Measurements from ENCODE around the gene CGB2. TPM values are rescaled to one million over a fixed set of nuclear protein-coding genes. Genes with fewer than 3 reads are reported as not detected.
"Not testable (repeated sequence)": the region's sequence is repeated elsewhere in the genome, so short reads cannot be mapped to it uniquely, and the experiment has no call there.

Gene CGB2
- total and polyA plus RNA-seq, 2 of the 13 experiments (the other 11 are each of a cell fraction or from before 2014, with no cell fraction given), result not detected

DNA sequence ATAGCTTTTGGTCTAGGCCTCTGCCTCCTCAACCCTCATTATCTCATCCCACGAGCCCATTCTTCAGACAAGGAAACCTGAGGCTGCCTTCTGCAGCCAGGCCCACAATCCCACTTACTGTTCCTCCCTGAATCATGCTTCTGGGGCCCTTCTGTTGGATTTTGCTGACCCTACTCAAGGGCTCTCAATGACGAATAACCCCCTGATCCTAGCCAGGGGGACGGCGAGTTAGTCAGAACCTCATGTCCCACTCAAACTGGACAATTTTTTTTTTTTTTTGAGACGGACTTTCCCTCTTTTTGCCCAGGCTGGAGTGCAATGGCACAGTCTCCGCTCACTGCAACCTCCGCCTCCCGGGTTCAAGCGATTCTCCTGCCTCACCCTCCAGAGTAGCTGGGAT lies 9.6 kb upstream of the CGB2 start:
- no TSS peak for BruUV-seq (replicated peaks)
- Histone ChIP-seq H3K27me3 (ENCODE audit: control insufficient read depth in 1 of 2, insufficient read depth in 2 of 2, low read length in 2 of 2) (peaks cover 0 to 25% of the 10 kb centered on the region in 2 experiments; a peak in 3 of 5 replicates), H4K20me1 (ENCODE audit: insufficient read depth, low read length) (no peaks in the 10 kb centered on the region), H3K4me1 (ENCODE audit: insufficient read depth, low read length) (peaks cover 27% of the 10 kb centered on the region), H3K79me2 (ENCODE audit: insufficient read depth, low read length) (no peaks in the 10 kb centered on the region), H3K9me3 (ENCODE audit: low read length) (no peaks in the 10 kb centered on the region), H3K27ac (ENCODE audit: extremely low read length, insufficient read depth, low read length) (no peak overlapping the region), H2AFZ (ENCODE audit: low read length) (no peak overlapping the region), H3K9ac (ENCODE audit: insufficient read depth, low read depth, low read length) (no peak overlapping the region), H3K4me3 (replicated peaks in 1 of 3; ENCODE audit: insufficient read depth in 1 of 3, low read depth in 2 of 3, low read length in 3 of 3) (no peak overlapping the region), H3K36me3 (replicated peaks in 1 of 2; ENCODE audit: control insufficient read depth in 1 of 2, insufficient read depth in 2 of 2, low read length in 2 of 2) (no peaks in the 10 kb centered on the region), H3K4me2 (ENCODE audit: low read depth, low read length) (no peak overlapping the region)
- TF ChIP-seq PHF5A (CRISPR knock-in tag; IDR thresholded peaks at IDR 0.05; ENCODE audit: low read depth, unreplicated experiment), result no peak
- TF ChIP-seq SNRNP70 (IDR thresholded peaks at IDR 0.05; ENCODE audit: low read depth, low read length), result no peak
- TF ChIP-seq HNRNPLL (IDR thresholded peaks at IDR 0.05; ENCODE audit: low read depth, low read length, poor library complexity, severe bottlenecking), result no peak
- no peak for TF ChIP-seq ZNF337 (CRISPR knock-in tag; IDR thresholded peaks at IDR 0.05; ENCODE audit: borderline replicate concordance, low read depth)
- TF ChIP-seq ZNF589 (CRISPR knock-in tag; conservative IDR thresholded peaks at IDR 0.05), result no peak
- no peak for TF ChIP-seq RAD21 (CRISPR knock-in tag; IDR thresholded peaks at IDR 0.05)
- TF ChIP-seq RELA (CRISPR knock-in tag; IDR thresholded peaks at IDR 0.05), result no peak
- TF ChIP-seq, protein P1, sequence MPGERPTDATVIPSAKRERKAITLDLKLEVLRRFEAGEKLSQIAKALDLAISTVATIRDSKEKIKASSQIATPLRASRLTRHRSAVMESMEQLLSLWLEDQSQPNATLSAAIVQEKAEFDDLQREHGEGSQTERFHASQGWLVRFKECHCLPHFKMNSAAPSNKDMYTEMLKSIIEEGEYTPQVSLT (CRISPR knock-in tag; IDR thresholded peaks at IDR 0.05; ENCODE audit: borderline replicate concordance, low read depth), result no peak
- no peak for TF ChIP-seq ZNF224 (CRISPR knock-in tag; IDR thresholded peaks at IDR 0.05)
- TF ChIP-seq MAFK (conservative IDR thresholded peaks at IDR 0.05 in 1 of 2, IDR thresholded peaks at IDR 0.05 in 1 of 2; ENCODE audit: low read length in 2 of 2), result no peak
- TF ChIP-seq KLF16 (CRISPR knock-in tag; IDR thresholded peaks at IDR 0.05), result no peak
- ChIA-PET POLR2A (no interaction called here), CTCF (ENCODE audit: low intra/inter-chr PET ratio, low total read pairs) (no interaction called here)
- intact Hi-C loops (cut with micrococcal nuclease; ENCODE audit: unreplicated experiment) (no loop called here), in situ Hi-C loops (cut with HindIII; ENCODE audit: extremely low pct_ligation_motif_present, low pct_unique_long_range_greater_than_20kb) (no loop called here)
- FAIRE-seq (no peak), DNase-seq (ENCODE audit: low spot score) (no peak), ATAC-seq (no peak)
- 43% methylated on average over 9 of the region's 9 CpGs for WGBS (ENCODE audit: low lambda C conversion rate)

DNA sequence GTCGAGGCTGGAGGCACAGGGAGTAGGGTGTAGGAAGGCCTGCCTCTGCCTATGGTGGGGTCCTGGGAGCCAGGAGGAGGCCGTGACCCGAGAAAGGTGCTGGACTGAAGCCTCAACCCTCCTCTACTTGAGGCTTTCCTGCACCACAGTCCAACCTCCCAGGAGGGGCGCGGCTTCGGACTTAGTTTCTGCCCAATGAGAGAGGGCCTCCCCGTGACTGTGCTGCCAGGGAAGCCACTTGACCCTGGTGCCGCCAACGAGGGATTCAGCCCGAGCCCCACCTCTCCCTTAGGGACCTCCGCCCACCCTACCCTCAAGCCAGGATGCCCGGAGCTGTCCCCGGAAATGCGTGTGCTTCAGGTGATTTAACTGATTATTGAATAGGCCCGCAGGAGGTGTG lies 7.5 kb upstream of the CGB2 start, which contains the start of gene CGB3:
CGB3 (minus strand) TSS at position 101 of the 400 bp plus-strand sequence. CDS start 362 bp downstream, outside the sequence.
- intact Hi-C loops (cut with micrococcal nuclease; ENCODE audit: unreplicated experiment); POLR2A ChIA-PET: not testable (repeated sequence)

DNA sequence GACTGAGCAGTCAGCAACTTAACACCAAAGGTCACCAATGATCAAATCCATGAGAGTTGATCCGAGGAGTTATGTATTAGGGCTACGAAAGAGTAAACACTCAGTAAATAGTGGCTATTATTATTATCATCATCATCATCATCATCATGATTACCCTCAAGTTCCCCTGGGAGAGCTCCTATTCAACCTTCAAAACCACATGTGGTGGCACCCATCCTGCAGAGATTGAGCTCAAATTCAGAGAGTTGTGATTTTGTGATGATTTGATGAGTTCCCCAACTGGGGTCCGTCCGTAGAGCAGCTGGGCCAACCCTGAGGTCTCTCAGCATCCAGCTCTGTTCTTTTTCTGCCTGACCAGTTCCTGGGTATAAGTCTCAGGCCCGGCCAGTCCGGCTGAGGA lies 6.6 kb upstream of the CGB2 start:
- peaks cover 0 to 21% of the 10 kb centered on the region in 2 experiments; a peak in 3 of 5 replicates for H3K27me3 ChIP-seq (ENCODE audit: control insufficient read depth in 1 of 2, insufficient read depth in 2 of 2, low read length in 2 of 2)
- H3K36me3 ChIP-seq (replicated peaks in 1 of 2; ENCODE audit: control insufficient read depth in 1 of 2, insufficient read depth in 2 of 2, low read length in 2 of 2); BruUV-seq (replicated peaks); H3K4me2 ChIP-seq (ENCODE audit: low read depth, low read length); H3K4me3 ChIP-seq (replicated peaks in 1 of 3; ENCODE audit: insufficient read depth in 1 of 3, low read depth in 2 of 3, low read length in 3 of 3); FAIRE-seq; H3K27ac ChIP-seq (ENCODE audit: extremely low read length, insufficient read depth, low read length); H4K20me1 ChIP-seq (ENCODE audit: insufficient read depth, low read length); DNase-seq (ENCODE audit: low spot score); H3K79me2 ChIP-seq (ENCODE audit: insufficient read depth, low read length); H3K9me3 ChIP-seq (ENCODE audit: low read length); ATAC-seq; POLR2A ChIA-PET; intact Hi-C loops (cut with micrococcal nuclease; ENCODE audit: unreplicated experiment); H3K9ac ChIP-seq (ENCODE audit: insufficient read depth, low read depth, low read length); CTCF ChIA-PET (ENCODE audit: low intra/inter-chr PET ratio, low total read pairs); in situ Hi-C loops (cut with HindIII; ENCODE audit: extremely low pct_ligation_motif_present, low pct_unique_long_range_greater_than_20kb); H2AFZ ChIP-seq (ENCODE audit: low read length): not testable (repeated sequence)
- peaks cover 10% of the 10 kb centered on the region; the same call in 1 of the 2 replicates for H3K4me1 ChIP-seq (ENCODE audit: insufficient read depth, low read length)
- 50% methylated on average over 2 of the region's 6 CpGs for WGBS (ENCODE audit: low lambda C conversion rate)

More for the DNA sequence above, 7.5 kb upstream of the CGB2 start, which contains the start of gene CGB3:
- H3K27ac ChIP-seq (ENCODE audit: extremely low read length, insufficient read depth, low read length); H3K4me2 ChIP-seq (ENCODE audit: low read depth, low read length); H3K36me3 ChIP-seq (replicated peaks in 1 of 2; ENCODE audit: control insufficient read depth in 1 of 2, insufficient read depth in 2 of 2, low read length in 2 of 2); BruUV-seq (replicated peaks); FAIRE-seq; H4K20me1 ChIP-seq (ENCODE audit: insufficient read depth, low read length); DNase-seq (ENCODE audit: low spot score); CTCF ChIA-PET (ENCODE audit: low intra/inter-chr PET ratio, low total read pairs); in situ Hi-C loops (cut with HindIII; ENCODE audit: extremely low pct_ligation_motif_present, low pct_unique_long_range_greater_than_20kb); H3K4me3 ChIP-seq (replicated peaks in 1 of 3; ENCODE audit: insufficient read depth in 1 of 3, low read depth in 2 of 3, low read length in 3 of 3); H3K9ac ChIP-seq (ENCODE audit: insufficient read depth, low read depth, low read length); ATAC-seq; H2AFZ ChIP-seq (ENCODE audit: low read length); H3K9me3 ChIP-seq (ENCODE audit: low read length); H3K79me2 ChIP-seq (ENCODE audit: insufficient read depth, low read length): not testable (repeated sequence)
- H3K27me3 ChIP-seq (ENCODE audit: control insufficient read depth in 1 of 2, insufficient read depth in 2 of 2, low read length in 2 of 2), result peaks cover 0 to 23% of the 10 kb centered on the region in 2 experiments; a peak in 3 of 5 replicates
- no CpG with 5 or more reads among the region's 15 CpGs for WGBS (ENCODE audit: low lambda C conversion rate)
- H3K4me1 ChIP-seq (ENCODE audit: insufficient read depth, low read length), result peaks cover 12% of the 10 kb centered on the region
